ENCODE results near the gene KIF19.

GRCh38 chr17:74329378-74329777 is 3.4 kb downstream of the KIF19 start:
- no peak for TF ChIP-seq CTCF (IDR thresholded peaks at IDR 0.05)
- no peak for TF ChIP-seq POLR2A (IDR thresholded peaks at IDR 0.05)

Data from stomach (tissue), 4 donors.